Endothelial cell of umbilical vein (primary cell): ENCODE measurements around the gene EXD3. TPM values are rescaled to one million over a fixed set of nuclear protein-coding genes. Genes with fewer than 3 reads are reported as not detected.

Source experiments
- BruUV-seq: library from RNA; stranded (reverse); fragments of 400-500 nt; replicated peaks from 2 replicates; lab custom pipeline; 2021; lab: Mats Ljungman, UMichigan
- CTCF ChIA-PET: fragments of 300-600, 350-600 bp; sonication (Branson Sonifier 250); formaldehyde crosslinking; loops from one replicate; lab custom pipeline; 2021; ENCODE audit warnings: antibody characterized with exemption, inconsistent platforms; lab: Charles Lee
- POLR2A ChIA-PET: fragments of 300-600, 350-600 bp; sonication (Branson Sonifier 250); formaldehyde crosslinking; loops from one replicate; lab custom pipeline; 2021; ENCODE audit warnings: antibody characterized with exemption, inconsistent platforms; lab: Charles Lee
- DNase-seq: peaks from one replicate; pipeline ENCODE4 v3.0.0-alpha.2; 2011; ENCODE audit warnings: low read depth, low spot score
- FAIRE-seq: peaks from 2 replicates; lab custom pipeline; 2011; peaks lifted over from hg19 to GRCh38; lab: Jason Lieb, UNC
- H2AFZ ChIP-seq: 2 replicates; pipeline ENCODE4 v1.6.0; 2012; ENCODE audit warnings: low read depth, low read length, control low read depth, inconsistent platforms
- H3K27ac ChIP-seq: 2 replicates; pipeline ENCODE4 v1.5.1; 2011; ENCODE audit warnings: low read depth, mild to moderate bottlenecking, control low read depth, low read length, moderate library complexity; ENCODE audit not compliant: insufficient read depth
- H3K27me3 ChIP-seq, 2 experiments: 2 replicates each; pipeline versions ENCODE4 v1.6.0 to v1.6.1; 2011; ENCODE audit warnings: low read length in 2 of 2, mixed read lengths in 1 of 2; ENCODE audit not compliant: control insufficient read depth in 2 of 2, insufficient read depth in 2 of 2
- H3K36me3 ChIP-seq, 2 experiments: 2 replicates in 1 of 2; 3 replicates in 1 of 2; pipeline ENCODE4 v1.5.1; 2011; ENCODE audit warnings: low read length in 2 of 2, mild to moderate bottlenecking in 1 of 2, moderate library complexity in 1 of 2; ENCODE audit not compliant: control insufficient read depth in 2 of 2, insufficient read depth in 2 of 2; ENCODE audit errors: extremely low read depth in 1 of 2
- H3K4me1 ChIP-seq: 3 replicates; pipeline ENCODE4 v1.5.1; 2011; ENCODE audit warnings: mild to moderate bottlenecking, low read length; ENCODE audit not compliant: control insufficient read depth, insufficient read depth; ENCODE audit errors: extremely low read depth
- H3K4me2 ChIP-seq: 2 replicates; pipeline ENCODE4 v1.6.1; 2011; ENCODE audit warnings: low read length, control low read depth, mixed read lengths; ENCODE audit not compliant: insufficient read depth
- H3K4me3 ChIP-seq, 3 experiments: fragments of 200-600 bp in 1 of 3; sonication (generic), shearing (Covaris generic) in 1 of 3; replicated peaks in 1 of 3; 2 replicates each; pipeline ENCODE4 v1.5.1; 2011 to 2016; ENCODE audit warnings: control low read depth in 3 of 3, low read length in 3 of 3, mild to moderate bottlenecking in 2 of 3, inconsistent platforms in 1 of 3, low read depth in 1 of 3, moderate library complexity in 1 of 3; ENCODE audit not compliant: insufficient read depth in 1 of 3
- H3K79me2 ChIP-seq: 2 replicates; pipeline ENCODE4 v1.6.0; 2012; ENCODE audit warnings: low read length, inconsistent platforms; ENCODE audit not compliant: control insufficient read depth, insufficient read depth
- H3K9ac ChIP-seq: replicated peaks from 2 replicates; pipeline ENCODE3; 2011; ENCODE audit warnings: low read length, control low read depth; ENCODE audit not compliant: insufficient read depth; ENCODE audit errors: extremely low read depth
- H3K9me1 ChIP-seq: replicated peaks from 3 replicates; pipeline ENCODE4 v1.6.0; 2011; ENCODE audit warnings: mild to moderate bottlenecking, low read length; ENCODE audit not compliant: control insufficient read depth, insufficient read depth; ENCODE audit errors: extremely low read depth
- H3K9me3 ChIP-seq: replicated peaks from 2 replicates; pipeline ENCODE4 v1.5.1; 2012; ENCODE audit warnings: low read length, inconsistent platforms; ENCODE audit not compliant: control insufficient read depth, insufficient read depth
- H4K20me1 ChIP-seq: replicated peaks from 2 replicates; pipeline ENCODE3; 2011; ENCODE audit warnings: mild to moderate bottlenecking, low read length; ENCODE audit not compliant: control insufficient read depth, insufficient read depth; ENCODE audit errors: extremely low read depth
- EZH2 ChIP-seq: IDR thresholded peaks from 2 replicates; pipeline ENCODE4 v1.6.1; 2012; ENCODE audit warnings: borderline replicate concordance, low read depth, mild to moderate bottlenecking, moderate library complexity, low read length, inconsistent platforms; ENCODE audit not compliant: severe bottlenecking
- GATA2 ChIP-seq: IDR thresholded peaks from 2 replicates; pipeline ENCODE4 v1.7.0; 2011; ENCODE audit warnings: low read depth, mild to moderate bottlenecking, moderate library complexity, mixed read lengths, low read length; ENCODE audit not compliant: insufficient read length, insufficient read depth
- JUN ChIP-seq: IDR thresholded peaks from 2 replicates; pipeline ENCODE4 v1.6.1; 2011; ENCODE audit warnings: borderline replicate concordance, low read depth; ENCODE audit not compliant: insufficient read length, insufficient read depth
- MYC ChIP-seq: IDR thresholded peaks from one replicate; pipeline ENCODE4 v1.6.1; 2011; ENCODE audit warnings: mild to moderate bottlenecking, low read depth, low read length
- POLR2A ChIP-seq: IDR thresholded peaks from 2 replicates; pipeline ENCODE4 v1.6.1; 2012; ENCODE audit warnings: low read depth, mild to moderate bottlenecking, control low read depth, low read length
- dilution Hi-C: fragments of 300-500 bp; cut with MboI; formaldehyde crosslinking; loops from one replicate; pipeline ENCODE4 v1.15.0; 2019; ENCODE audit warnings: low sequenced_read_pairs; ENCODE audit not compliant: extremely low pct_ligation_motif_present
- intact Hi-C: fragments of 100-400 bp; cut with micrococcal nuclease; formaldehyde crosslinking; loops from one replicate; pipeline ENCODE4 v1.10.0; 2022
- polyA plus RNA-seq, 4 experiments: library from polyadenylated mRNA; depleted of rRNA in 3 of 4; stranded (reverse) in 3 of 4; unstranded in 1 of 4; fragments of >200 nt; gene quantifications; 2 replicates each; pipeline versions ENCODE4 v1.2.1 to v1.2.3, GENCODE V29; 2011 to 2012; ENCODE audit warnings: missing spikeins in 1 of 4
- total RNA-seq: library from RNA; stranded (reverse); gene quantifications from 2 replicates; pipeline ENCODE4 v1.2.3, GENCODE V29; 2021

EXD3 gene
- total and polyA plus RNA-seq, 2 donors (not counting 3 experiments of a cell fraction or from before 2014, with no cell fraction given) = 17.7 to 30.3 TPM

DNA sequence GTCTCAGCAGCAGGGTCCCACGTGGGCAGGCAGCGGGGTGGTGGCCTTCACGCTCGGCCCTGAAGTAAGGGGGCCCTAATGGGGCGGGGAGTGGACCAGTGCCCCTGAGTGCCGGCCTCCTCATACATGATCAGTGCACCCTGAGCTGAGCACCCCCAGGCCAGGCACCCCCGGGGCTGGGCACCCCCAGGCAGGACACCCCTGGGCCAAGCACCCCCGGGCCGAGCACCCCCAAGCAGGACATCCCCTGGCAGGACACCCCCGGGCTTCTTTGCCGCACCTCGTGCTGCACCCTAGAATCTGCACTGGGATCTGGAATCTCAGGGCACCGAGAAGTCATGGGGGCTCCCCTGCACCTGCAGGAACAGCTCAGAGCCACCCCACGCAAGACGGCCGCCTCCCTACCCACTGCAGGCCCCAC is 51.4 kb downstream of the EXD3 start:
- intact Hi-C loops (no loop called here), dilution Hi-C loops (no loop called here)
- DNase-seq = no peak
- ChIA-PET CTCF (interaction anchor here (2.9 kb wide), 1 partner anchor 70 kb away, joined by 10 read pairs; the partner anchor contains the start of gene NRARP), POLR2A (no interaction called here)
- Histone ChIP-seq H3K9me3 (no peaks in the 10 kb centered on the region), H3K4me1 (no peaks in the 10 kb centered on the region), H4K20me1 (no peaks in the 10 kb centered on the region), H3K27me3 (no peaks in the 10 kb centered on the region), H3K27ac (no peak overlapping the region), H3K79me2 (no peaks in the 10 kb centered on the region), H3K9me1 (no peaks in the 10 kb centered on the region), H3K9ac (no peak overlapping the region), H3K4me3 (no peak overlapping the region), H2AFZ (no peak overlapping the region), H3K36me3 (no peaks in the 10 kb centered on the region), H3K4me2 (no peak overlapping the region)
- no TSS peak for BruUV-seq
- TF ChIP-seq JUN = no peak
- TF ChIP-seq POLR2A = no peak
- TF ChIP-seq MYC = no peak
- no peak for FAIRE-seq

DNA sequence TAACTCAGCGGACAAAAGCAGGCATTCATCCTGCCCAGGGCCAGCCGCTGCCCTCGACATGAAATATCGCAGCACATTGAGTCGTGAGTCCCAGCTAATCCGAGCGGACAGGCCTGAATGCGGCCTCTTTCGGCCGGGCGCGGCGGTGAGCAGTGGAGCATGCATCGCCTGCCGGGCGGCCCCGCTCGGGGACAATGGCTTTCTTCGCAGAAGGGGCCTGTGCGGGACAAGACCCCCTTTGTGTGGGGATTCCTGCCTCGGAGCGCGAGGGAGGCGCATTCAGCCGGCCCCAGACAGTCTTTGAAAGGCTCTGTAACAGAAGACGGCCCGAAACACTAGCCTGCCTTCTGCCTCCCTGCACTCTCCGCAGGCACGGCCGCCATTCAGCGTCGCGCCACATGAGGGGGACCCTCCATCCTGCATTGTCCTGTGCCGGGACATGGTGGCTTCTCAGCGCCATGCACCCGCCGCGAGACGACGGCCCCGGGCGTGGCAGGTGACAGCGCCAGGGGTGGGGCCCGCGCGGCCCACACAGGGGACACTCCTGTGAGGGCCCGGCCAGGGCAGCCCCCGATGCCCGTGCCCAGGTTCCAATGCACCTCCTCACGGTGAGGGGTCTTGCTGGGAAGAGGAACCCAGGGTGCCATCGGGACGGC is 52.0 kb downstream of the EXD3 start:
- dilution Hi-C loops = no loop called here
- no peak overlapping the region for H3K4me2 ChIP-seq

More for the DNA sequence above, 52.0 kb downstream of the EXD3 start:
- Histone ChIP-seq H3K27ac (no peak overlapping the region), H3K4me3 (no peak overlapping the region), H3K9me1 (no peaks in the 10 kb centered on the region), H3K4me1 (no peaks in the 10 kb centered on the region), H3K36me3 (no peaks in the 10 kb centered on the region), H2AFZ (no peak overlapping the region), H3K9ac (no peak overlapping the region), H3K79me2 (no peaks in the 10 kb centered on the region), H3K9me3 (no peaks in the 10 kb centered on the region), H4K20me1 (no peaks in the 10 kb centered on the region), H3K27me3 (no peaks in the 10 kb centered on the region)
- POLR2A ChIA-PET = no interaction called here
- intact Hi-C loops = no loop called here
- BruUV-seq = no TSS peak
- no peak for DNase-seq
- CTCF ChIA-PET = interaction anchor here (2.9 kb wide), 1 partner anchor 69 kb away, joined by 10 read pairs; the partner anchor contains the start of gene NRARP
- TF ChIP-seq EZH2 (no peak), GATA2 (no peak)
- no peak for FAIRE-seq
